Neural progenitor cell (in vitro differentiated cells): ENCODE results near the gene TRMT6.

ENCODE experiments used
- CTCF ChIP-seq: fragments of 200-600 bp; sonication (generic); IDR thresholded peaks from 2 replicates; pipeline ENCODE4 v1.5.1; 2017; ENCODE audit warnings: antibody characterized with exemption, mild to moderate bottlenecking
- EZH2 ChIP-seq: fragments of 200-600 bp; sonication (generic); IDR thresholded peaks from 2 replicates; pipeline ENCODE4 v1.6.1; 2017; ENCODE audit warnings: antibody characterized with exemption, mild to moderate bottlenecking, moderate library complexity
- EZH2phosphoT487 ChIP-seq: fragments of 200-600 bp; sonication (generic); IDR thresholded peaks from 2 replicates; pipeline ENCODE4 v1.6.1; 2017; ENCODE audit warnings: antibody characterized with exemption

DNA sequence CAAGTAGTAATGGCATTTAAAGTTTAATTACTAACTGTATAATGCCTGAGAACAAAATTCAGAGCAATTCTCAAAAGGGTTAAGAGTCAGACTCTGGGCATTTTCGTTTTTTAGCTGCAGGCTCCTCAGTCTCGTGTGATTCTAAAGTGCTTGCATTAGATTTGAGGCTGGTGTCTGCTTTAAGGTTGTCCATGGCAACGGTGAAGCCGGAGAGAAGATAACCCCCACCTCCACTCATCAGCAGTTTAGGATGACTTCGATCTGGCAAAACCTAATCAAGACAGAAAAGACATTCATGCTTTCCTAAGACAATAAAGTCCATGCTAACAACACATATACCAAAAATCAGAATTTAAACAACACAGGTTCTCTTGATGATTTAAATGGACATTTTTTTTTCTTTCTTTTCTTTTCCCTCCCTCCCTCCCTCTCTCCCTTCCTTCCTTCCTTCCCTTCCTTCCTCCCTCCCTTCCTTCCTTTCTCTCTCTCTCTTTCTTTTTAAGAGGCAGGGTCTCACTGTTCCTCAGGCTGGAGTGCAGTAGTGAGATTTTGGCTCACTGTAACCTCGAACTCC is 11.8 kb downstream of the TRMT6 start:
- TF ChIP-seq CTCF (no peak), EZH2 (no peak), EZH2phosphoT487 (no peak)
